Measurements from ENCODE around the gene PLOD1. TPM values are rescaled to one million over a fixed set of nuclear protein-coding genes. Genes with fewer than 3 reads are reported as not detected.
"Not testable (repeated sequence)": the region's sequence is repeated elsewhere in the genome, so short reads cannot be mapped to it uniquely, and the experiment has no call there.

The PLOD1 gene
- total RNA-seq, 4 donors from 2014 or later, result 14.6 to 324 (median 55.8) TPM

DNA sequence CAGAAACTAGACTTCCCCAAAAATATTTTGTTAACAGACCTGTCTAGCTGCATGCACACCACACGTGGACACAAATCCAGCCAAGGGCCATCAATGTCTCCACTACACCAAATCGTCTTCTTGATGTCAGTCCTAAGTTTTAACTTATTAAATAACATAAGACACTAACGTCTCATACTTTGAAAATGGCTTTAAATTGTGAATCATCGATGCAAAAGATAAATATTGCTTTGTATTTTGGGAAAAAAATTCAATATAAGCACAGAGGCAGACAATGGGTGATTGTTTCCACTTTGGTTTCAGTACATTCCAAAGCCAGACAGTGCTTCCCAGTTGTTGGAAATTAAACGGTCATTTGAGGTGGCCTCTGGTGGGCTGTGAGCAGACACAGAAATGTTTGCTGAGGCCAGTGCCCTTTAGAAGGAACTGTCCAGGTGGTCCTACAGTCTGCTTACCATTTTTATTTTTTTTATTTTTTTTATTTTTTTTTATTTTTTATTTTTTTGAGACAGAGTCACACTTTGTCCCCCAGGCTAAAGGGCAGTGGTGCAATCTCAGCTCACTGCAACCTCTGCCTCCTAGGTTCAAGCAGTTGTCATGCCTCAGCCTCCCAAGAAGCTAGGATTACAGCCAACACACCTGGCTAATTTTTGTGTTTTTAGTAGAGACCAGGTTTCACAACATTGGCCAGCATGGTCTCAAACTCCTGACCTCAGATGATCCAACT is 6.5 kb upstream of the PLOD1 start:
- H3K9me3 ChIP-seq, result no peaks in the 10 kb centered on the region
- TF ChIP-seq, protein P1, sequence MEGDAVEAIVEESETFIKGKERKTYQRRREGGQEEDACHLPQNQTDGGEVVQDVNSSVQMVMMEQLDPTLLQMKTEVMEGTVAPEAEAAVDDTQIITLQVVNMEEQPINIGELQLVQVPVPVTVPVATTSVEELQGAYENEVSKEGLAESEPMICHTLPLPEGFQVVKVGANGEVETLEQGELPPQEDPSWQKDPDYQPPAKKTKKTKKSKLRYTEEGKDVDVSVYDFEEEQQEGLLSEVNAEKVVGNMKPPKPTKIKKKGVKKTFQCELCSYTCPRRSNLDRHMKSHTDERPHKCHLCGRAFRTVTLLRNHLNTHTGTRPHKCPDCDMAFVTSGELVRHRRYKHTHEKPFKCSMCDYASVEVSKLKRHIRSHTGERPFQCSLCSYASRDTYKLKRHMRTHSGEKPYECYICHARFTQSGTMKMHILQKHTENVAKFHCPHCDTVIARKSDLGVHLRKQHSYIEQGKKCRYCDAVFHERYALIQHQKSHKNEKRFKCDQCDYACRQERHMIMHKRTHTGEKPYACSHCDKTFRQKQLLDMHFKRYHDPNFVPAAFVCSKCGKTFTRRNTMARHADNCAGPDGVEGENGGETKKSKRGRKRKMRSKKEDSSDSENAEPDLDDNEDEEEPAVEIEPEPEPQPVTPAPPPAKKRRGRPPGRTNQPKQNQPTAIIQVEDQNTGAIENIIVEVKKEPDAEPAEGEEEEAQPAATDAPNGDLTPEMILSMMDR (IDR thresholded peaks at IDR 0.05), result no peak
- no peak for TF ChIP-seq POLR2A (IDR thresholded peaks at IDR 0.05)
- no peak overlapping the region for H3K4me3 ChIP-seq
- no peak overlapping the region for H3K27ac ChIP-seq
- H3K4me1 ChIP-seq, result peaks cover 0 to 17% of the 10 kb centered on the region in 2 donors
- no peaks in the 10 kb centered on the region for H3K36me3 ChIP-seq
- intact Hi-C loops (cut with DNase I; ENCODE audit: low total_unique reads), result no loop called here
- DNase-seq, result no peak
- H3K27me3 ChIP-seq, result no peaks in the 10 kb centered on the region

DNA sequence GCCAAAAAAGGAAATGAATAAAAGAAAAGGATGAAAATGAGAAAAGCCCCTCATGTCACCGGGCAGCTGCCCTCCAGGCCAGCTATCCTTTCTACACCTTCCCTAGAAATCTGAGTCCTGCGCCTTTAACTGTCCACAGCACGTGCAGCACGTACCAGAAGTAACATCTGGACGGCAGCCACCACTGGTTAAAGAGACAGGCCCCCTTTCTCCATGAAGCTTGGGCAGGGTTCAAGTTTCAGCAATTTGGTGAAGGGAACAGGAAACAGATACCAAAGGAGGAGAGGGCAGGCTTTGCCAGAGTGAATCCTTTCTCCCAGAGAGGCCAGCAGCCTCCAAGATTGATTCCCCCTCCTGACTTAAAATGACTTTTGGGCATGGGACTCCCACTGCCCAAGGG is 4.7 kb upstream of the PLOD1 start:
- TF ChIP-seq, protein P1 (IDR thresholded peaks at IDR 0.05), result no peak
- TF ChIP-seq POLR2A (IDR thresholded peaks at IDR 0.05), result no peak
- H3K4me1 ChIP-seq, result peaks cover 0 to 9% of the 10 kb centered on the region in 2 donors
- DNase-seq, result peak; percentile 76 to 86
- H3K27me3 ChIP-seq, result no peaks in the 10 kb centered on the region
- H3K9me3 ChIP-seq, result no peaks in the 10 kb centered on the region
- intact Hi-C loops (cut with DNase I; ENCODE audit: low total_unique reads), result no loop called here
- no peaks in the 10 kb centered on the region for H3K36me3 ChIP-seq
- H3K27ac ChIP-seq, result peak overlapping the region; percentile 37 to 71
- no peak overlapping the region for H3K4me3 ChIP-seq

DNA sequence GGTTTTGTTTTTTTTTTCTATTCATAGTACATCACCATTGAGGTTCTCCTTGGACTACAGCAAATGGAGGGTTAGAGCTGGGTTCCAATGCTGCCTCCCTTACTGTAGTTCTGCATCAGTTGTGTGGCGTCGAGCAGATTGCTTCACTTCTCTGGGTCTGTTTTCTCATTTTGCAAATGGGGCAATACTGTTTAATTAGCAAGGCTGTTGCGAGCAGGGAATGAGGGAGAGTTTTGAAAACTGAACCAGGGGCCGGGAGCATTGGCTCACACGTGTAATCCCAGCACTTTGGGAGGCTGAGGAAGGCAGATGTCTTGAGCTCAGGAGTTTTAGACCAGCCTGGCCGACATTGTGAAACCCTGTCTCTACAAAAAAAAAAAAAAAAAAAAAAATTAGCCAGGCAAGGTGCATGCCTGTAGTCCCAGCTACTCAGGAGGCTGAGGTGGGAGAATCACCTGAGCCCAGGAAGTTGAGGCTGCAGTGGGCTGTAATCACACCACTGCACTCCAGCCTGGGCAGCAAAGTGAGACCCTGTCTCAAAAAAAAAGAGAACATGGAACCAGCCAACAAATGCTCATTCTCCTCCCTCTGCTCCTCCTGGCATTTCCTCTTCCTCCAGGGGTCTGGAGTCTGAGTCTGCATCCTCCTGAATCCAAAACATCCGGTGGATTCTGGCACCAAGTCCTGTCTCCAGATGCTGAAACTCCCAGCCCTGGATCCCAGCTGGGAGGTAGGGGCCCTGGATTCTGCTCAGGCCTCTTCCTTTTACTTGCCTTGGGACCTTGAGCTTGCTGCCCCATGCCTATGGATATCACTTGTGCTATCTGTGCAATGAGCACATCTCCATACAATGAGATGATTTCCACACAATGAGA is 3.7 kb upstream of the PLOD1 start:
- peaks cover 0 to 11% of the 10 kb centered on the region in 2 donors for H3K4me1 ChIP-seq

DNA sequence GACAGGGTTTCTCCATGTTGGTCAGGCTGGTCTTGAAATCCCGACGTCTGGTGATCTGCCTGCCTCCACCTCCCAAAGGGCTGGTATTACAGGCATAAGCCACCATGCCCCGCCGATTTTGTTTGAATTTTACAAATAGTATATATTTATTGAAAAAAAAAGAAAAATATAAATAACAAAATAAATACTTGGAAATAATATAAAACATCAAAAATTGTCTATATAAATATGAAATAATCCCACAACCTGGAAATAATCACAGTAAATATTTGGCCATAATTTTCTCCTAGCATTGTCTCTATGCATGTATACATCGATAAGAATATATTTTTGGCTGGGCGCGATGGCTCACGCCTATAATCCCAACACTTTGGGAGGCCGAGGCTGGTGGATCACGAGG is 2.7 kb upstream of the PLOD1 start:
- peaks cover 4 to 11% of the 10 kb centered on the region in 2 donors for H3K4me1 ChIP-seq
- intact Hi-C loops (cut with DNase I; ENCODE audit: low total_unique reads), result no loop called here
- no peaks in the 10 kb centered on the region for H3K27me3 ChIP-seq
- H3K36me3 ChIP-seq, result no peaks in the 10 kb centered on the region
- no peak for DNase-seq
- TF ChIP-seq POLR2A (IDR thresholded peaks at IDR 0.05), result no peak
- H3K9me3 ChIP-seq, result no peaks in the 10 kb centered on the region
- H3K4me3 ChIP-seq, result no peak overlapping the region
- H3K27ac ChIP-seq, result no peak overlapping the region

More for the DNA sequence above, 3.7 kb upstream of the PLOD1 start:
- Histone ChIP-seq H3K9me3 (no peaks in the 10 kb centered on the region), H3K4me3 (no peak overlapping the region), H3K36me3 (no peaks in the 10 kb centered on the region), H3K27ac (peak overlapping the region; percentile 37 to 71), H3K27me3 (no peaks in the 10 kb centered on the region)
- no peak for DNase-seq
- intact Hi-C loops (cut with DNase I; ENCODE audit: low total_unique reads), result no loop called here
- TF ChIP-seq POLR2A (IDR thresholded peaks at IDR 0.05), result no peak
- TF ChIP-seq, protein P1 (IDR thresholded peaks at IDR 0.05), result no peak

DNA sequence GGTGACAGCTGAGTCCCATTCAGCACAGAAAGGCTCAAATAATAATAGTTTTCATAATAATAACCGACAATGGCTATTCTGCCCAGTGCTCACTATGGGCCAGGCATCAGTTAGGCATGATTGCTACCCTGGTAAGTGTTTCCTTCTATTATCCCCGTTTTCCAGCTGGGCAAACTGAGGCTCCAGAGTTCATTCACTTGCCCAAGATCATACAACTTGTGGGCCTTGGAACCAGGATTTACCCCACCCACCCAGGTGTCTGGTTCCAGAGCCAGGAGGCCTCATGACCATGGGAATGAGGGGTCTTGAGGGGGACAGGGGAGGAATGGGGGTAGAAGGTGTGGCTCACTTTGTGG is 518 bp downstream of the PLOD1 start:
- Histone ChIP-seq H3K9me3 (no peaks in the 10 kb centered on the region), H3K4me3 (peak overlapping the region; percentile 61 to 82), H3K4me1 (peaks cover 4 to 16% of the 10 kb centered on the region in 2 donors), H3K27me3 (no peaks in the 10 kb centered on the region), H3K27ac (peak overlapping the region; percentile 86 to 90), H3K36me3 (no peaks in the 10 kb centered on the region)
- DNase-seq, result no peak
- intact Hi-C loops (cut with DNase I; ENCODE audit: low total_unique reads), result no loop called here
- no peak for TF ChIP-seq POLR2A (IDR thresholded peaks at IDR 0.05)
- TF ChIP-seq, protein P1 (IDR thresholded peaks at IDR 0.05), result no peak

DNA sequence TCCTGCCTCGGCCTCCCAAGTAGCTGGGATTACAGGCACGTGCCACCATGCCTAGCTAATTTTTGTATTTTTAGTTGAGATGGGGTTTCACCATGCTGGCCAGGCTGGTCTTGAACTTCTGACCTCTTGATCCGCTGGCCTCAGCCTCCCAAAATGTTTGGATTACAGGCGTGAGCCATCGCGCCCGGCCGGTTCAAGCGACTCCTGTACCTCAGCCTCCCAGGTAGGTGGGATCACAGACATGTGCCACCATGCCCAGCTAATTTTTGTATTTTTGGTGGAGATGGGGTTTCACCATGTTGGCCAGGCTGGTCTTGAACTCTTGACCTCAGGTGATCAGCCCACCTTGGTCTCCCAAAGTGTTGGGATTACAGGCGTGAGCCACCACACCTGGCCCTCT is 1.2 kb downstream of the PLOD1 start:
- H3K4me3 ChIP-seq; intact Hi-C loops (cut with DNase I; ENCODE audit: low total_unique reads); H3K27me3 ChIP-seq; DNase-seq; H3K9me3 ChIP-seq; H3K36me3 ChIP-seq: not testable (repeated sequence)
- peak overlapping the region; percentile 86 to 90 for H3K27ac ChIP-seq
- H3K4me1 ChIP-seq, result peaks cover 4 to 11% of the 10 kb centered on the region in 2 donors

All from uterus (tissue), 4 donors.